ENCODE data around the gene PGA3.
"Not testable (repeated sequence)": the region's sequence is repeated elsewhere in the genome, so short reads cannot be mapped to it uniquely, and the experiment has no call there.

The PGA3 gene

DNA sequence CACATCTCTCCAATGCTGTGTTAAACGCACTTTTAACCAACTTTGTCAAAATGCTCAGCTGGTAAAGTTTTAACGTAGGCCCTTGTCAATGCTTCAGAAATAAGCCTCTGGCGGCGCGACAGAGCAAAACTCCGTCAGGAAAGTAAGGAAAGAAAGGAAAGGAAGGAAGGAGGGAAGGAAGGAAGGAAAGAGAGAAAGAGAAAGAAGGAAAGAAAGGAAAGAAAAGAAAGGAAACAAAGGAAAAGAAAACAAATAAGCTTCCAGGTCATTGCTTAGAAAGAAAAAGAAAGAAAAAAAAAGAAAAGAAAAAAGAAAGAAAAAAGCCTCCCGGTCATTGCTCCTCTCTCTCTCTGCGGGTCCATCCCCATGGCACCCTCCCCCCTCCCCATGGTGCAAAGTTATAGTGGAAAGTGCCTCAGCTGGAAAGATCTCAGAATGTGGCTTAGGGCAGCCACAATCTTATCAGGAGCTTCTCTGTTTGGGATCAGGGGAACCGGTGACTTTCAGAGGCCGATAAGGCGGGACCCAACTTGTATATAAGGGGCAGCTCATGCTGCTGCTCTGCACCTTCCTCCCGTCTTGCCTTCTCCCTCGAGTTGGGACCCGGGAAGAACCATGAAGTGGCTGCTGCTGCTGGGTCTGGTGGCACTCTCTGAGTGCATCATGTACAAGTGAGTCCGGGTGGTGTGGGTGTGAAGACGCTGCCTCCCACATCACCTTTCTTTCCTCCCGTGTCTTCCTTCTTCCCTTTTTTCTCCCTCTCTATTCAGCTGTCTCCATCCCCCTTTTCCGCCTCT lies at the start of gene PGA3:
TSS of gene PGA3 (plus strand) at position 566 of the 797 bp plus-strand sequence. CDS start at position 616, 50 bp downstream.
- not testable (repeated sequence) for DNase-seq (ENCODE audit: low read depth in 2 of 2)

DNA sequence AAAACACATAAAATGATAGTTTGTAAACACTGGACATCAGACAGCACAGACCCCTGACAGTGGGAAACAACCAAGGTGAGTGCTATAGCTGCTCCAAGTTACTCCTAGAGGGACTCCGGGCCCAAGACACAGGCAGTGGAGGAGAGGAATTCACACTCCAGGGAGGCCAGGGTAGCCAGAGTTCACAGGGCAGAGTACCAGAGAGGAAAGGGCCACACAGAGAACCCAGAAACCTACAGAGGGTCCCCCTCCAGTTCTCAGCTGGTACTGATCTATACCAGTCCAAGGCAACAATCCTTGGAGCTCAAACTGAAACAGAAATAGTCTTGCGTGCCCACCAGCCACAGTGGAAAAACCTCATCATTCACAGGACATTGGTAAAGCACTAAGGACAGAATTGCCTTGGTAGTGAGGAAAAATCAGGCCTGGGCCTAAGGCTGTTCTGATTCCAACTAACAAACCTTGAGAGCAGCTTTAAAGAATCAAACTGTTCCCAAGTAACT lies 49.7 kb upstream of the PGA3 start:
- no peak for DNase-seq (ENCODE audit: low read depth in 2 of 2)

DNA sequence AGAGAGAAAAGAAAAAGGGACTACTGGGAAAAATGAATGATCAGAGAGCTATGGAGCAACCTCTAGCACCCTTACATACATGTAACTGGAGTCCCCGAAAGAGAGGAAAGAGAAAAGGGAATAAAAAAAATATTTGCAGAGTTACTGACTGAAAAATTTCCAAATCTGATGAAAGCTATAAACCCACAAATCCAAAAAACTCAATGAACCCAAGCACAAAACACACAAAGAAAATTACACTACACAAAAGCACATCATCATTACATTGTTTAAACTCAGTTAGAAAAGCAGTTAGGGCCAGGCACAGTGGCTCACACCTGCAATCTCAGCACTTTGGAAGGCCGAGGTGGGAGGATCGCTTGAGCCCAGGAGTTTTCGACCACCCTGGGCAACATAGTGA lies 48.8 kb upstream of the PGA3 start:
- DNase-seq (ENCODE audit: low read depth in 2 of 2): no peak

DNA sequence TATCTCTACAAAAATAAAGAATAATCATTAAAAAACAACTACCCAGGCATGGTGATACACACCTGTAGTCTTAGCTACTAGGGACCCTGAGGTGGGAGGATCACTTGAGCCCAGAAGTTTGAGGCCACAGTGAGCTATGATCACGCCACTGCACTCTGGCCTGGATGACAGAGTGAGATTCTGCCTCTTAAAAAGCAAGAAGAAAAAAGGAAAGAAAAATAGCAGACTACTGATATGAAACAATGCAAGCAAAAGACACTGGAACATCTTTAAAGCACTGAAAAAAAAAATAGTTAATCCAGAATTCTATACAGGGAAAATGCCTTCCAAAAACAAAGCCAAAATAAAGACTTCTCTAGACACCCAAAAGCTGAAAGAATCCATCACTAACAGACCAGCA lies 48.0 kb upstream of the PGA3 start:
- no peak for DNase-seq (ENCODE audit: low read depth in 2 of 2)

DNA sequence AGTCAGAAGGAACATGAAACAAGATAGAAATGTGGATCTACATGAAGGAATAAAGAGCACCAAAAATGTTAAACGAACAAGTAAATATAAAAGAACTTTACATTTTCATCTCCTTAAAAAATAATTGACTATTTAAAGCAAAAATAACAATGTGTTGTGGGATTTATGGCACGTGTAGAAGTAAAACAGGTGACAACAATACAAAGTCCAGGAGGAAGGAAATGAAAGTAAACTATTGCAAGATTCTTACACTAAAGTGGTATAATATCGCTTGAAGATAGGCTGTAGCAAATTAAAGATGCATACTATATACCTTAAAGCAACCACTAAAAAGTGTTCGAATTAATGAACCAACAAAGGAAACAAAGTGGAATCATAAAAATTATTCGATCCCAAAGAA lies 47.6 kb upstream of the PGA3 start:
- no peak for DNase-seq (ENCODE audit: low read depth in 2 of 2)

DNA sequence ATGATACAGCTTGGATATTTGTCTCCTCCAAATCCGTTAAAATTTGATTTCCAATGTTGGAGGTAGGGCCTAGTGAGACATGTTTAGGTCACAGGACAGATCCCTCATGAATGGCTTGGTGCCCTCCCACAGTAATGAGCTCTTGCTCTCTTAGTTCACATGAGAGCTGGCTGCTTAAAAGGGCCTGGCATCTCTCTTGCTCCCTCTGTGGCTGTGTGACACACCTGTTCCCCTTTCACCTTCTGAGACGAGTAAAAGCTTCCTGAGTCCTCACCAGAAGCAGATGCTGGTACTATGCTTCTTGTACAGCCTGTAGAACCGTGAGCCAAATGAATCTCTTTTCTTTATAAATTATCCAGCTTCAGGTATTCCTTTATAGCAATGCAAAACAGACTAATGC lies 45.6 kb upstream of the PGA3 start:
- DNase-seq (ENCODE audit: low read depth in 2 of 2): no peak

DNA sequence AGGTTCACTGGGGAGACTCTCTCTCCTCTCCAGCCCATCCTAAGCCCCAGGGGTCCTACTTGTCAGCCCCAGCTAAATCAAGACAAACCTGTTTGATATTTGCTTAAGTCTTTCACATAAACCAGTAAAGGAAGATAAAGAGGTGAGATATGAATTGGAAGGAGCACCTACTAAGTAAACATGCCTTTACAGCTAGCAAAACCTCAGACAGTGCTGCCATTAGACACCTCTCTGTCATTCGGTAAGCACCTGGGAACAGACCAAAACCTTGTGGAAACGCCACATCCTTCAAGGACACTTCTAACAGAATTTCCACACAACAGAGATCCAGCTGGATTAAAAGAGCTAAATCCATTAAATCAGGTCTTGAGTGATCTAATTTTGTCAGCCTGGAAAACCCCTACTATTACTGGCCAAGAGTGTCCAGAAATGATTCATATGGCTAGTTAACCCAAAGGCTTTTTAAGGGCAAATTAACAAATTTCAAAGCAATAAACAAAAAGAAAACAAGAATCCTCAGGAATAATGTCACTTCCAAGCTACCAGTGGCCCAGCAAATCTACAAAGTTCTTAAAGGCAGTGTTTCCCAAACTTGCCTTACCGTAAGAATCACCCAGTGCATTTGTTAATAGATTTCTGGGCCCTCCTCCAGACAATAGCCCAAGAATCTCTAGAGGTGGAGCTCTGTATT lies 44.5 kb upstream of the PGA3 start:
- DNase-seq (ENCODE audit: low read depth in 2 of 2): peak in 1 of 2 experiments; percentile 6

DNA sequence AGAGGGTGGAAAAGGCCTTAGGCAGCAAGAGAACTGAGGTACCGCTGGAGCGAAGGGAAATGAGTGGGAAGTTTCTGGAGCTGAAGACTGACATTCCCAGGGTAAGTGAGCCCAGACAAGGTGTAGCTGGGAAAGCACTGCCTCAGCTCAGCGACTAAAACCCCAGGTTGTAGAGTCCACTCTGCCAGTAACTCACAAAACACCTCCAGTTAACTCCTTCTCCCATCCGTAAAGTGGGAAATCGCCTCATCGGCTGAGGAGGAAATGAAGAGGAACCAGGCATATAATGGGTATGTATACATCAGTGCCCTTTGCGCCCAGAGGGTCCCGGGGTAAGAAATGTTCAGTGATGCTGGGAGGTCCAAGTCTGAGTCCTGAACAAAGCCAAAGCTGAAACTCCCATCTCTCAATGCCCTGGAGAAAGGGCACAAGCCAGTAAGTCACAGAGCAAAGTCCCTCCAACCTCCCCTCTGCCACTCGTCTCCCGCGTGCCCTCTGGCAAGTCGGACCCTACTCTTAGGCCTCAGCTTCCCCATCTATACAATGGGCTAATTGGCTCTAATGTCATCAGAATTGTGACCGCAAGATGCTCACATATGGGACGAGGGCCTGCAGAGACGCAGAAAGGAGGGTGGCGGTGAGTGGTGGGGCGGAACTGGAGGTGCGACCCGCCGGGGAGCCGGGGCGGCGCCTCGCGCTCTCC lies 42.7 kb upstream of the PGA3 start:
- no peak for DNase-seq (ENCODE audit: low read depth in 2 of 2)

DNA sequence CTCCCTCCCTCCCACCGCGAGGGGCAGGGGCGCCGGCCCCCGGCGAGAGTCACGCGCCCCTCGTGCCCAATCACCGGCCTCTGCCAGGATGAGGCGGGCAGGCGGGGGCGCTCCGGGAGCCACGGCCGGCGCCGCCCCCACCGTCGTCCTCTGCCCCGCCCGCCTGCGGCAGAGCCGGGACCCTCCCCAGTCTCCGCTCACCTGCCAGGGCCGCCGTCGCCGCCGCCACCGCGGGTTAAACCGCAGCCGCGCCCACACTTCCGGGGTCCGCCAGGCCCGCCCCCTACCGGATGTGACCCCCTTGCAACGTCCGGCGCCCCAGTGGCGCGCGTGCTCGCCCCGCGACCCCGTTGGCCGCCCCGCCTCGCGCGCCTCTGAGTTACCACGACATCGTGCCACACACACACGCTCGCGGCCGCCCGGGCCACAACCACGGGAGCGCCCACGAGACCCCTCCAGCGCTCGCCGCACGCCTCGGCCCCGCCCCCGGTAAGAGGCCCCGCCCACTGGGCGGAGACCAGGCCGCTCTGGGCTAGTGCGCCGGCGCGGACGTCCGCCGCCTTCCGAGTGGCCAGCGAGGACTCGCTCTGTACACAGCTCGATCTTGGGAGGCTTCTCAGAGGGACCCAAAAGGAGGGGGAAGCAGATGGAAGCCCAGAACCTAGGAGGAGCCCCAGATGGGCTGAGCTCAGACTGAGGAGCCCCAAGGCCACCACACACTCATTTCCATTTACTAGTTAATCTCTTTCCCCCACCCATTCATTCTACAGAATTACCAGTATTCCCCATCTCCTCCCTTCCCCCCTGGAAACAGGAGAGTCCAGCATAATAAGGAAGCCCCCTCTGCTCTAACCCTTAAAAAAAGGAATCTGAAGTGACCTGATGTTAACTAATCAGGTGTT lies 41.9 kb upstream of the PGA3 start, which contains the start of gene VPS37C:
TSS of gene VPS37C (minus strand) at position 237 of the 902 bp plus-strand sequence. CDS start 22,597 bp downstream, outside the sequence.
- peak; percentile 65 to 72 for DNase-seq (ENCODE audit: low read depth in 2 of 2)

DNA sequence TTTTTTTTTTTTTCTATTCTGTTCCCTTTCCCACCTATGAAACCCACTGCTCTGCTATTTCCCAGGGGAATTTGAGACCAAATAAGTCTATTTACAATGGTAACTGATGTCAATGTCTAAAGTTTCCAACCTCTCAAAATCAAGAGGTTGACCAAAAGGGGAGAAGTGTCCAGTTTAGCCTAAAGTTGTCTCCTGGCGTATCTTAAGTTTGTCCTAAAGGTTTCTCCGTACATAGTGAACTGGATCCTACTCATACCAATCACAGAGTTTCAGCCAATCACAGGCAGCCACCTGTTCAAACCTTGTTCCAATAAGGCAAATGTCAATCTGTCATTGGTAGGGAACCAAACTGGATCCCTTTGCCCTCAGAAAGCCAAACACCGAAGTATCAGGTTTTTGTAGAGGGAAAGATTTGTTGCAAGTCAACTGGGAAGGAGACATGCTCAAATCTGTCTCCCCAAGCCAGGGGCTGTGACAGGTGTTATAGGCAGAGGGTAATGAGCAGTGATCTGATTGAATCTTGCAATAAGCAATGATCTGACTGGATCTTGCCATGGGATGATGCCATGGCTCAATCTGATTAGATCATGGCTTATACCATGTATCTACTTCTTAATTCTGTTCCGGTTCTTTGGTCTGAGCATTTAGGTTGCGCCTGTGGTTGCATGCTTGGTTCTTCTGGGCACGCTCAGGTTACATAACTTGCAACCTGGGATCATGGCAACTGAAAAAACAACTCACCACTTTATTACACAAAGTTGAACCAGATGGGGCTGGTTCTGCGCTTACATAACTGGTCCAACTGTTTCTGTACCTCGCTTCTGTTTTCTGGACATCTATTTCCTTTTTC lies 41.0 kb upstream of the PGA3 start:
- DNase-seq (ENCODE audit: low read depth in 2 of 2): no peak

DNA sequence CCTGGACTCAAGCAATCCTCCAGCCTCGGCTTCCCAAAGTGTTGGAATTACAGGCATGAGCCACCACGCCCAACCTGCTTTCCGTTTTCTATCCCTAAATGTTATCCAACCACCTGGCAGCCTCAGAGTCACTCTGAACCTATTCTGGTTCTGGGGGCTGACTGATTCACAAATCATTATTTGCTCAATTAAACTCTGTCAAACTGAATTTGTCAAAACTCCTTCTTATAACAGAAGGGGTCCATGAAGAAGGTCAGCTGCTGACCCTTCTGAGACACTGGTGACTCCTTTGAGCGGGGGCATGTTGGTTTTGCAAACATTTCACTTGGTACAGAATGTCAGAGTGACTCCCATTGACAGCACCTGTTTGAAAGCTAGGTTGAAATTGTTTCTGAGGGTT lies 40.3 kb upstream of the PGA3 start:
- DNase-seq (ENCODE audit: low read depth in 2 of 2): no peak

DNA sequence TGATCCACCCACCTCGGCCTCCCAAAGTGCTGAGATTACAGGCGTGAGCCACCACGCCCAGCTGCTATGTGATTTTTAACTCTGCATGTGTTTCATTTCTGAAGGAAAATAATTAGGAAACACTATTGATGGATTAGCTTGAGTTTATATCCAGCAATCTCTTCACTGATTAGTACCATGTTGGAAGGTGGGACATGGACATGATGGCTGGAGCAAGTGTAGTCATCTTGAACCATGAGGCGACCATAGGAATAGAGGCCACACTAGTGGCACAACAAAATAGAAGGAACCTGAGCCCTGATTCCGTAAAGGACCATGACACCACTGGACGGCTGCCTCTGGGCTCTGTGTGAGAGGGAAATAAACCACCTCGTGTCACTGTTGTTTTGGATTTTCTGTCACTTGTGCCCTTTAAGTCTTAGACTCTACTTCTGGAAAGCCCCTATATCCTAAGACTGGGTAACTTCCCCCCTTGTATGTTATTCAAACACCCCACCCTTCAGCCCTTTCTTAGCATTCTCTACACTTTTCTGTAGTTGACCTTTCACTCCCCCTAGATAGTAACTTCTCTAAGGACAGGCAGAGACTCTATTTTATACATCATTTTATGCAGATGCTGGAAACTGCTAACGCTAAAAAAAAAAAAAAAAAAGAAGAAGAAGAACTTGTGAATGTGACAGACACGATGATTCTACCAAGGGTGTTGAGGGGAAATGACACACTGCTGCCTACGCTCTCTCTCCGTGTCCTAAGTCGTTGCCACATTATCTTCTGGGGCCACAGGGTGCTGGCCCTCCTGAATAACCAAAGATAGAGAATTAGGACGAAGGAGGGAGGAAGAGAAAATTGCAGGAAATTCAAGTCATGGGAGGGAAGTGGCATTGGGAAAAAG lies 39.4 kb upstream of the PGA3 start:
- DNase-seq (ENCODE audit: low read depth in 2 of 2): no peak

DNA sequence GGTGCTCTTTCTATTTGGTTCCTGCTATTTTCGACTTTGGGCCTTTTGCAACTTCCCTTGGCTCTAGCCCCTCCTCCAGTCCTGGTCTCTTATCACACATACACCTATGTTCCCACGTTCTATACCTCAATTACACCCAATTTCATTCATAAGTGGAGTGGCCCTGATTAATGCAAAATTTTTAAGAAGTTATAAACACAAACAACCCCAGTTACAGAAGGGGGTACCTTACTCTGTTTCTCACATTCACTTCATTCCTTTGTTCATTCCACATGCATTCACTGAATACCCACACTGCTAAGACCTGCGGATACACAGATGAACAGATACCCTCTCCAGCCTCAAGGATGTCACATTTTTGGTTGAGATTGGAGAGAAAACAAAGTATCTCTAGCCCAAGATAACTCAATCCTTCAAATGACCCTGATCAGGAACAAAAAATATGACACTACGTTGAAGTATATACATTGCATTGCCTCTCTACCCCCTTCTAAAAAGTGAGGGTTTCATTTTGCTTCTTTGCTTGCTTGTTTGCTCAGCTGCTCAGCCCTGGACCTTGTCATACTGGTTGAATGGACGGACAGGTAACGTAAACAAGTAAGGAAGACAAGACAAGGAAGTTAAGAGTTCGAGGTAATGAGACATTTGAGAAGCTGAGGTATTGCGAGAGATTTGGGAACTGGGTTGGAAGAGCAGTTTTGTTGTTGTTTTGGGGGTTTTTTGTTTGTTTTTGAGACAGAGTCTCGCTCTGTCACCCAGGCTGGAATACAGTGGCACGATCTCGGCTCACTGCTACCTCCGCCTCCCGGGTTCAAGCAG lies 38.5 kb upstream of the PGA3 start:
- DNase-seq (ENCODE audit: low read depth in 2 of 2): no peak

DNA sequence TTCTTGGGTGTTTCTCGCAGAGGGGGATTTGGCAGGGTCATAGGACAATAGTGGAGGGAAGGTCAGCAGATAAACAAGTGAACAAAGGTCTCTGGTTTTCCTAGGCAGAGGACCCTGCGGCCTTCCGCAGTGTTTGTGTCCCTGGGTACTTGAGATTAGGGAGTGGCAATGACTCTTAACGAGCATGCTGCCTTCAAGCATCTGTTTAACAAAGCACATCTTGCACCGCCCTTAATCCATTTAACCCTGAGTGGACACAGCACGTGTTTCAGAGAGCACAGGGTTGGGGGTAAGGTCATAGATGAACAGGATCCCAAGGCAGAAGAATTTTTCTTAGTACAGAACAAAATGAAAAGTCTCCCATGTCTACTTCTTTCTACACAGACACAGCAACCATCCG lies 37.5 kb upstream of the PGA3 start:
- not testable (repeated sequence) for DNase-seq (ENCODE audit: low read depth in 2 of 2)

DNA sequence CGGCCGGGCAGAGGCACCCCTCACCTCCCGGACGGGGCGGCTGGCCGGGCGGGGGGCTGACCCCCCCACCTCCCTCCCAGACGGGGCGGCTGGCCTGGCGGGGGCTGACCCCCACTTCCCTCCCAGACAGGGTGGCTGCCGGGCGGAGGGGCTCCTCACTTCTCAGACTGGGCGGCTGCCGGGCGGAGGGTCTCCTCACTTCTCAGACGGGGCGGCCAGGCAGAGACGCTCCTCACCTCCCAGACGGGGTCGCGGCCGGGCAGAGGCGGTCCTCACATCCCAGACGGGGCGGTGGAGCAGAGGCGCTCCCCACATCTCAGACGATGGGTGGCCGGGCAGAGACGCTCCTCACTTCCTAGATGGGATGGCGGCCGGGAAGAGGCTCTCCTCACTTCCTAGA lies 37.0 kb upstream of the PGA3 start:
- DNase-seq (ENCODE audit: low read depth in 2 of 2): not testable (repeated sequence)

DNA sequence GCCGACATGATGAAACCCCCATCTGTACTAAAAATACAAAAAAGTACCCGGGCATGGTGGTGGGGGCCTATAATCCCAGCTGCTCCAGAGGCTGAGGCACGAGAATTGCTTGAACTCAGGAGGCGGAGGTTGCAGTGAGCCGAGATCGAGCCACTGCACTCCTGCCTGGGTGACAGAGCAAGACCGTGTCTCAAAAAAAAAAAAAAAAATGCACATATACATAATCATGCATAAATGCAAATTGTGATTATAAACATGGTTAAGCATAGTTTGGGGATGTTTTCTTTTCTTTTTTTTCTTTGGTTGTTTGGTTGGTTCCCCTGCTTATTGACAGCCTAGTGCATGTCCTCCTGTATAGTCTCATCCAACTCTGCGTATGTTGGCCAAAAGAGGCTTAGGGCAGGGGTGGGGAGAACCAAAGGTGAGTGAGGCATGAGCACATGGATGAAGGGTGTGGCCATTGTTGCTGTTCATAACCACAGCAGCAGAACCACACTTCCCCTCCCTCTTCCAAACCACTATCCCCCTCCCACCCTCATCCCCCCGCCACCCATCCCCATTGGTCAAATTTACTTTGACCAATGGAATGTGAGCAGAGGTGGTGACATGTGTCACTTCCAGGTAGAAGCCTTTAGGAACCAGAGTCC lies 35.1 kb upstream of the PGA3 start:
- DNase-seq (ENCODE audit: low read depth in 2 of 2): no peak

DNA sequence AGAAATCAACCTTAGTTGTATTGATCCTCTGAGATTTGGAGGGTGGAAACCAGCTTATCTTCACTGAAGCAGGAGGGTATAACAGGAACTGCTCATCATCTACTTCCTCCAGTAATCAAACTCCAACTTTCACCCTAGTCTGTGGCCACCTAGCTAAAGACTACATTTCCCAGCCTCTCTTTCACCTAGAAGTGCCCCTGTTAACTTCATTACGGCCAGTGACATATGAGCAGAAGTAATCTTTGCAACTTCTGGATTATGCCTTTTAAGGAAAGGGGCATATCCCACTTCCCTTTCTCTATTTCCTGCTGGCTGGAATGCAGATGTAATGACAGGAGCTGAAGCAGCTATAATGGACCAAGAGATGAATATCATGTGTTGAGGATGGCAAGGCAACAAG lies 34.5 kb upstream of the PGA3 start:
- no peak for DNase-seq (ENCODE audit: low read depth in 2 of 2)

DNA sequence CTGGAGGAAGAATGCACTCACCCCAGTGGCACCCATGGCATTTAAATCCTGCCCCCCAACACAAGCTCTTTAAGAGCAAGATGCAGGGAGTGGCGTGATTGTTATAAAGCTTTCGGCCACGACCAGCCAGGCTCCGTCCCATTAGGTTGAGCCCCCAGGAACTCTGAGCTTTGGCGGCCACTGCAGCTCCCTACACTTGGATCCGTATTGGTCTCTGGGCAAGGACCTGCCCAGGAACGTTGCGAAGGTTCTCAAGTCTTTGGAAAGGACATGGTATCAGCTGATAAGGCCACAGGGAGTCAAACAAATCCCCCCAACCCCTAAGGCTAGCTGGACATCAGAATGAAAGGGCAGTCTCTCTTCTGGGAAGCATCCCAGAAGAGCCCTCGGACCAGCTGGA lies 32.7 kb upstream of the PGA3 start:
- no peak for DNase-seq (ENCODE audit: low read depth in 2 of 2)

Data from fibroblast of skin of left quadriceps (primary cell).